Measurements from ENCODE around the gene CALHM5. TPM values are rescaled to one million over a fixed set of nuclear protein-coding genes. Genes with fewer than 3 reads are reported as not detected.

CALHM5 gene
- total and polyA plus RNA-seq, 10 of the 15 experiments (the other 5 are each of a cell fraction or from before 2014, with no cell fraction given), result not detected

GRCh38 chr6:116562019-116562403 lies 50.6 kb downstream of the CALHM5 start:
- no peaks in the 10 kb centered on the region for H4K20me1 ChIP-seq (ENCODE audit: control insufficient read depth, insufficient read depth)
- ChIA-PET SMC1A (ENCODE audit: uncharacterized antibody, unreplicated experiment) (interaction anchor here (3.2 to 4.3 kb wide), 3 partner anchors 10 to 294 kb away, joined by 18 to 39 read pairs (median 18); partner anchors contain the start of gene RWDD1), CTCF (interaction anchor here (0.6 to 3.6 kb wide), 9 partner anchors 10 to 295 kb away, joined by 3 to 24 read pairs (median 7); partner anchors contain the start of gene RWDD1), RAD21 (ENCODE audit: unreplicated experiment) (interaction anchor here (1.1 to 2.5 kb wide), 3 partner anchors 10 to 293 kb away, joined by 3 to 12 read pairs (median 9); no protein-coding TSS in a partner anchor), POLR2A (interaction anchor here (1.1 kb wide), 1 partner anchor 294 kb away, joined by 4 read pairs; no protein-coding TSS in a partner anchor)
- H3K4me2 ChIP-seq (ENCODE audit: control insufficient read depth, insufficient read depth), result no peak overlapping the region
- FAIRE-seq (no peak), ATAC-seq (no peak), DNase-seq (ENCODE audit: low read depth, low spot score) (no peak)
- H3K4me3 ChIP-seq, result no peak overlapping the region
- TF ChIP-seq PAX5 (IDR thresholded peaks at IDR 0.05; ENCODE audit: borderline replicate concordance, low read depth, low read length), result no peak
- TF ChIP-seq ZNF207 (IDR thresholded peaks at IDR 0.05; ENCODE audit: borderline replicate concordance), result no peak
- no peak for TF ChIP-seq ATF7 (IDR thresholded peaks at IDR 0.05; ENCODE audit: low read depth)
- no peak for TF ChIP-seq GATAD2B (conservative IDR thresholded peaks at IDR 0.05; ENCODE audit: low read depth)
- TF ChIP-seq MYB (IDR thresholded peaks at IDR 0.05; ENCODE audit: borderline replicate concordance, low read depth, low read length), result no peak
- TF ChIP-seq YY1 (IDR thresholded peaks at IDR 0.05; ENCODE audit: low read depth, low read length), result no peak
- TF ChIP-seq ZNF622 (IDR thresholded peaks at IDR 0.05), result no peak
- no peak for TF ChIP-seq BHLHE40 (IDR thresholded peaks at IDR 0.05; ENCODE audit: borderline replicate concordance in 1 of 2, low read depth in 2 of 2, low read length in 1 of 2)
- TF ChIP-seq ZNF274 (IDR thresholded peaks at IDR 0.05; ENCODE audit: insufficient read depth, insufficient read length), result no peak
- no peak for TF ChIP-seq PAX8 (IDR thresholded peaks at IDR 0.05)
- TF ChIP-seq PML (IDR thresholded peaks at IDR 0.05; ENCODE audit: low read length), result no peak
- H3K9ac ChIP-seq (ENCODE audit: control insufficient read depth, insufficient read depth, low read length), result no peak overlapping the region
- no peak overlapping the region for H2AFZ ChIP-seq (ENCODE audit: control insufficient read depth, low read depth, low read length)
- intact Hi-C loops (cut with micrococcal nuclease; ENCODE audit: unreplicated experiment) (loop anchor here (5.0 kb wide), 1 partner anchor 450 kb away; no protein-coding TSS in a partner anchor), in situ Hi-C loops (cut with MboI) (no loop called here)
- no peaks in the 10 kb centered on the region for H3K36me3 ChIP-seq (ENCODE audit: control insufficient read depth in 2 of 2, insufficient read depth in 2 of 2, low read length in 1 of 2)
- H3K27ac ChIP-seq (ENCODE audit: control insufficient read depth, insufficient read depth), result no peak overlapping the region
- H3K27me3 ChIP-seq (replicated peaks in 1 of 2; ENCODE audit: control insufficient read depth in 2 of 2, insufficient read depth in 2 of 2, low read length in 1 of 2), result no peaks in the 10 kb centered on the region; a peak in 1 of 4 replicates
- BruUV-seq (replicated peaks), result no TSS peak
- no peaks in the 10 kb centered on the region for H3K79me2 ChIP-seq (ENCODE audit: control insufficient read depth, insufficient read depth, low read length)
- no peaks in the 10 kb centered on the region for H3K4me1 ChIP-seq (ENCODE audit: control insufficient read depth, insufficient read depth, low read length)
- 87% methylated on average over 4 of the region's 4 CpGs for WGBS (ENCODE audit: insufficient coverage, insufficient replicate concordance, low lambda C conversion rate, missing lambda C conversion rate)
- no peaks in the 10 kb centered on the region for H3K9me3 ChIP-seq (replicated peaks; ENCODE audit: control insufficient read depth, insufficient read depth, low read length)
